ENCODE data around the gene NDUFS5.

NDUFS5 gene

GRCh38 chr1:38991638-38992411 lies 34.3 kb upstream of the NDUFS5 start:
- peak; percentile 32 to 51 for DNase-seq (ENCODE audit: low read depth in 2 of 2)
- no peak for TF ChIP-seq CTCF (IDR thresholded peaks at IDR 0.05; ENCODE audit: low read depth, low read length)
- peak overlapping the region; percentile 91 to 94 for H3K4me3 ChIP-seq (replicated peaks in 1 of 2; ENCODE audit: low read depth in 2 of 2, low read length in 2 of 2)

GRCh38 chr1:38992412-38993111 lies 33.6 kb upstream of the NDUFS5 start:
- DNase-seq (ENCODE audit: low read depth in 2 of 2): no peak
- TF ChIP-seq CTCF (IDR thresholded peaks at IDR 0.05; ENCODE audit: low read depth, low read length): no peak
- peak overlapping the region; percentile 91 to 94 for H3K4me3 ChIP-seq (replicated peaks in 1 of 2; ENCODE audit: low read depth in 2 of 2, low read length in 2 of 2)

GRCh38 chr1:38994196-38994595 lies 32.0 kb upstream of the NDUFS5 start:
- DNase-seq (ENCODE audit: low read depth in 2 of 2): no peak
- H3K4me3 ChIP-seq (replicated peaks in 1 of 2; ENCODE audit: low read depth in 2 of 2, low read length in 2 of 2): no peak overlapping the region
- no peak for TF ChIP-seq CTCF (IDR thresholded peaks at IDR 0.05; ENCODE audit: low read depth, low read length)

GRCh38 chr1:38997034-38997900 lies 28.9 kb upstream of the NDUFS5 start:
- H3K4me3 ChIP-seq (replicated peaks in 1 of 2; ENCODE audit: low read depth in 2 of 2, low read length in 2 of 2): no peak overlapping the region
- peak; percentile 8 to 13 for DNase-seq (ENCODE audit: low read depth in 2 of 2)
- no peak for TF ChIP-seq CTCF (IDR thresholded peaks at IDR 0.05; ENCODE audit: low read depth, low read length)

DNA sequence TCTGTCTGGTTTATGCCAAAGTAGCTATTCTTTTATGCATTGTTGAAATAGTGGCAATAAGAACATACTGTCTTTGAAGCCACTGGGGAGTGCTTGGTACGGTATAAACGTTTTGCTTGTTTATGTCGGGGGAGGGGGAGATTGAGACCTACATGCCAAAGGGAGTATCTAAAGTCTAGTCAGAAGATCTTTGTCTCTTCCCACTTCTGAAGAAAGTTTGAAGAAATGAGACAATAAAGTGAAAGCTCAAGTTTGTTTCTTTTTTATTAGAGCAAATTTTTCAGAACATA lies 28.3 kb upstream of the NDUFS5 start:
- H3K4me3 ChIP-seq (replicated peaks in 1 of 2; ENCODE audit: low read depth in 2 of 2, low read length in 2 of 2): no peak overlapping the region
- DNase-seq (ENCODE audit: low read depth in 2 of 2): peak in 1 of 2 donors; percentile 25
- no peak for TF ChIP-seq CTCF (IDR thresholded peaks at IDR 0.05; ENCODE audit: low read depth, low read length)

GRCh38 chr1:39001516-39002421 lies 24.4 kb upstream of the NDUFS5 start:
- no peak overlapping the region for H3K4me3 ChIP-seq (replicated peaks in 1 of 2; ENCODE audit: low read depth in 2 of 2, low read length in 2 of 2)
- no peak for DNase-seq (ENCODE audit: low read depth in 2 of 2)
- no peak for TF ChIP-seq CTCF (IDR thresholded peaks at IDR 0.05; ENCODE audit: low read depth, low read length)

Data from cardiac fibroblast (primary cell).